HG03521 (cell line): ENCODE measurements around the gene PRRX1.

Experiments used
- ATAC-seq: cut with Tn5 transposase; IDR thresholded peaks from one replicate; pipeline ENCODE4 v1.9.1; 2021; ENCODE audit warnings: mild to moderate bottlenecking, moderate library complexity; ENCODE audit not compliant: unreplicated experiment

PRRX1 gene

DNA sequence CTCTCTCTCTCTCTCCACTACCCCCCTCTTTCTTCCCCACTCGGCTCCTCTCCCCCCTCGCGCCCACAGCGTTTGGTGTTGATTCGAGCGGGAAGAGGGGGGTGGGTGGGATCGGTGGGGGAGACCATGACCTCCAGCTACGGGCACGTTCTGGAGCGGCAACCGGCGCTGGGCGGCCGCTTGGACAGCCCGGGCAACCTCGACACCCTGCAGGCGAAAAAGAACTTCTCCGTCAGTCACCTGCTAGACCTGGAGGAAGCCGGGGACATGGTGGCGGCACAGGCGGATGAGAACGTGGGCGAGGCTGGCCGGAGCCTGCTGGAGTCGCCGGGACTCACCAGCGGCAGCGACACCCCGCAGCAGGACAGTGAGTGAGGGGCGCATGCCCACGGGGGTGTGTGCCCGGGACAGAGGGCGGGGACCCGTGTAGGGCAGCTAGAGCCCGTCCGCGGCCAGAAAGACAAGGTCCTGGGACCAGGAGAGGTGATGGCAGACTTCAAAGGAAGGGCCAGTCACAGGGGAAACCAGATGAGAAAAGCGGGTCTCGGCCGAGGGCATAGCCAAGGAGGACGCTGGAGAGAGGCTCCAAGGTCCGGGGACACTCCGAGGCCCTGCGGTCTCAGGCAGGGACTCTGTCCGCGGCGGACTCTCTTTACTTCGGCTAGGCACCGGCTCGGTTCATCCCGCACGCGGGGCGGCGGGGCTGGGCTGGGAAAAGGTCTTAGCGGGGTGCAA is at the start of gene PRRX1:
TSS of gene PRRX1 (plus strand) at position 39 of the 735 bp plus-strand sequence. CDS start at position 127, 88 bp downstream.
- no peak for ATAC-seq

- ATAC-seq, result no peak
Observed at GRCh38 chr1:170617591-170618330, 46.2 kb upstream of the PRRX1 start.

DNA sequence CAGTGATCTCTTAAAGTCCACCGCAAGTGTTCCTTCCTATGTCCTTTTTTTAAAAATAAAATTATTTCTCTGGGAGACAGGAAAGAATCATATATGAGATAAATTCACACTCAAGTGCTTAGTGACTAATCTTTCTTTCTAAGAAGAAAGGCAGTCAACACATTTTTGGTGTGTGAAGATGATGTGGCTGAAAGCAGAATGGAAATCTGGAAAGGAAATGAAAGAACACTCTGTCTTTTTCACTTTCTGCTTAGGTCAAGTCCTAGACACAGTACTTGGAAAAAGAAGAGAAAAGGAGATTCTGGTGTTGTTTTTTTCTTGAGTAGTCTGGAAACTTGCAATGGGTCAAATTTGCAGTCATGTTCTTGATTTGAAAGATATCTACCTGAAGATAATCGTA is 45.5 kb upstream of the PRRX1 start:
- no peak for ATAC-seq

DNA sequence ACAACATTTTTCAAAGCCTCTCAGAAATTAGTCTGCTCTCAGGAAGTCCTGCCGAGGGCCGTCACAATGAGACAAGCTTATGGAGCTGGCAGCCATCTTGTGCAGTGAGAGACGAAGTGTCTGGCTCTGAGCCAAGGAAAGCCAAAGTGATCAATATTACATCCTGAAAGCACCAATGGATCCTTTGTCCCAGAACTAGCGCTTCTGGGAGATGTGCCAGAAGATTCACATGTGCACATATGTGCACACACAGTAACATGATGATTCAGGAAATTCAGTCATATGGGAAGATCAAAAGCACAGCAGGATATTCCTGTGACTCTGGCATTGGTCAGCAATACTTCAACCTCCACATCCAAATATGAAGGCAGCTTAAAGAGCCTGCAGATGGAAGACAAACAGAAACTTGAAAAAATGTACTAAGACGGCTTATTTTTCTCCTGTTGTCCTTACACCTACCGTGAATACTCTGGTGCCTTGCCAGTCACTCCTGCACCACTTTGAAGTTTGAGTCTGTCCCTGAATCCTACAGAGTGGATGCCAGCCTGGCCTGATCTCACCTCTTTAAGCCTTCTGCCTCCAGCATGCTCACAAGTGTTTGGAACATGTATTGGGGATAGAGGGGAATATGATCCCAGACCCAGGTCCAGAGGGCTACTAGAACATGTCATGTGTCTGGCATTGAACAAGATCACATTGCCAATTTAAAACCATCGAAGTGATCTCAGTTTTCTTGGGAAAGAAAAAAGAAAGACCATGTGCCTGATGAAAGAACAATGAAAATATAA is 44.5 kb upstream of the PRRX1 start:
- no peak for ATAC-seq

GRCh38 chr1:170620164-170620563 is 43.8 kb upstream of the PRRX1 start:
- no peak for ATAC-seq

DNA sequence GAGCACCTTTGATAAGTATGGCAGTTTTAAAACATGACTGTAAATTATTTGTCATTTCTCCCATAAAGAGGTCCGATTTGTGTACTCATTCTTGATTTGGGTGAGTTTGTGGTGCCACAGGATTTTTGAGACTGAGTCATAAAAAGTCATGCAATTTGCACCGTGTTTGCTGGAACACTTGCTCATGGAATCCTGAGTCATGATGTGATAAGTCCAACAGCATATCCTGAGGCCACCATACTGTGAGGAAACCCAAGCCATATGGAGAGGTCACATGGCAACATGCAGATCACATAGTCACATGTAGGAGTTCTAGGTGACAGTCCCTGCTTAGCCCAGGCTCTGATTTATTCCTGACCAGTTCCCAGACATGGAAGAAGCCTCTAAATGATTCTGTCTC is 40.8 kb upstream of the PRRX1 start:
- ATAC-seq, result no peak

DNA sequence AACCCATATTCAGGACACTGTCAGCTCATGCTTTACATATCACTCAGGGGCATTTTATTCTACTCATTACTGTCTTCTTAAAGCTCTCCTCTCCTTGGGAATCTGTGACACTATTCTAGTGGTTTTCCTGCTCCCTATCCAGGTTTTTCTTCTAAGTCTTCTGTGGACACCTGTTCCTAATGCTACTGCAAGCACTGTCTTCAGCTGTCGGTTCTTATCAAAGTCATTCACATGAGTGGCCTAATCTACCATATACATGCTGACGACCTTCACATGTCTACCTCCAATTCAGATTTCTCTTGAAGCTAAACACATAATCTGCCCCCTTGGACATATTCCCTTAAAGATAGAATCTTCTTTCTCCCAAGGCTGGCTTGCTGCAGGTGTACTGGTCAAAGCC is 39.8 kb upstream of the PRRX1 start:
- no peak for ATAC-seq

DNA sequence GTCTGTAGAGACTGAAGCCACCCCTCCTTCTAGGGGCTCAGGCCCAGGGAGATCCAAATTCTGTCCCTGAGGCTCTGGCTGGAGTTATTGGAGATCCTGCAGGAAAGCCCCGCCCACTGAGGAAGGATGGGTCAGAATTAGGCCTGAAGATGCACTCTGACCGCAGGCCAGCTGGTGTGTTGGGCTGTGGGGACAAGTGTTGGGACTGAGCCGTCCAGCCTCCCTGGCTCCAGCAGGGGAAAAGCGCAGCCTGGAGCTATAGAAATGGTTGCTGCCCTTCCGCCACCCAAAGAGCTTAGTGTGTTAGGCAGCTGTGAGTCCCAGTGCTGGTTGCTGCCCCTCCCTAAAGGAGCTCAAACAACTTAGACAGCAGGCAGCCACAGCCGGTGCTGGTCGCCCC is 33.0 kb upstream of the PRRX1 start:
- ATAC-seq, result no peak

- no peak for ATAC-seq
Observed at GRCh38 chr1:170634293-170634692, 29.6 kb upstream of the PRRX1 start.

- ATAC-seq, result no peak
Observed at GRCh38 chr1:170634824-170635410, 29.0 kb upstream of the PRRX1 start.

DNA sequence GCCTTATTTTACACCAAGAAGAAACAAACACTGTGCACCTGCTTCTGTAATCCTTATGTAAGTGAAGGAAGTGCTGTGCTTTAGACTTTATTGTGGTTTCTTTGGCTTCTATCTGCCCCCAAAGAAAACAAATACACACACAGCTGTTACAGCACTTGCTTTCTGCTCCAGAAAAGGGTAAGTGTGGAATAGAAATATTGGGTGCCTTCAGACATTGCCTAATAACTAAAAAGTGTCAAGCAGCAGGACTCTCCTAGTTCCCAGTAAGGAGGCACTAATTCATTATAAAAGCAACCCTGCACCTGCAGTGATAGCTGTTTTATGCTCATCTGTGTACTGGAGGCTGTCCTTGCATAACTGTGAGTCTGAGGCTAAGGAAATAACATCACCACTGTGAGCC is 23.4 kb upstream of the PRRX1 start:
- ATAC-seq, result no peak

GRCh38 chr1:170657275-170657853 is 6.6 kb upstream of the PRRX1 start:
- no peak for ATAC-seq

DNA sequence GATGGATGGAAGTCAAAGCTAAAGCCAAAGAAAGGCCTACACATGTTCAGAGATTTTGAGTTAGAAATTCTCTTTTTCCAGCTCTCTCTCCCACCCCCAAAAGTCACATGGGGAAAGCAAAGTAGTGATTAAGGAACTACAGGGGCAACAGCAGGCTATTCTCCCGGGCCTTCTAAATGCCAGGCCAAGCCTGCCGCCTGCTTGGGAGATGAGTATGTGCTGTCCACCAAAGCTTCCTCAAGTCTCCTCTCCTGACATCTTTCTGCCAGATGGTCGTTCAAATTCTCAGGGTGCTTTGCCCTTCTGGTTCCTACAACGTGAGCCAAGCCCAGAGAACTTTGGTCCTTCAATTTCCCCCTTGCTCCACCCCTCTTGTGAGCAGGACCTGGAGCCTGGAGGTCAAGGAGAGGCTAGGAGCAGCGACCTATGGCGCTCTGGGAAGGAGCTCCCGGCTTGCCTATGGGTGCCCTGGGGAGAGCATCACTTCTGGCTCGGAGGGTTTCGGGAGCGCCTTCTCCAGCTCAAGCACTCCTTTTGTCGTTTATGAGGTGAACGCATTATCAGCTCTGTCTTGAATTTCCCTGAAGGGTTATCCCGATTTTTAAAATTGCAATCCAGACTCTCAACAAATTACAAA is 4.4 kb upstream of the PRRX1 start:
- no peak for ATAC-seq

DNA sequence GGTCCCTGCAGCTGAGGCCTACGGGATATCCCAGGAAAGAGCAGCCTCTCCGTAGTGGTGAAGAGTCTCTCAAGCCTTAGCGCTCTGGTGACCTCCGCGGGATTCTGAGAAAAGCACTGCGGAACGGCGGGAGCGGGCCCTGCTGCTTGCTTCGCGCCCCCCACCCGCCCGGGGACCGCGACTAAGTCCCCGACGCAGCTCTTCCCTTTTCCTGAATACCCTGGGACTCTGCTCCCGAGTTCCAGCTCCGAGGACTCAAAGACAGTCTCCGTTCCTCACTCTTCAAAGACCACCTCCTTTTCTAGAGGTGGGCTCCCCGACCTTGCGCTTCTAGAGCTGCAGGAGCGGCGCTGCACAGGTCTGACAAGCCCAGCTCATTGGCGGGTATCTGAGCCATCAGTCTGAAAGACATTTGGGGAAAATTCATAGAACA is 3.6 kb upstream of the PRRX1 start:
- no peak for ATAC-seq

DNA sequence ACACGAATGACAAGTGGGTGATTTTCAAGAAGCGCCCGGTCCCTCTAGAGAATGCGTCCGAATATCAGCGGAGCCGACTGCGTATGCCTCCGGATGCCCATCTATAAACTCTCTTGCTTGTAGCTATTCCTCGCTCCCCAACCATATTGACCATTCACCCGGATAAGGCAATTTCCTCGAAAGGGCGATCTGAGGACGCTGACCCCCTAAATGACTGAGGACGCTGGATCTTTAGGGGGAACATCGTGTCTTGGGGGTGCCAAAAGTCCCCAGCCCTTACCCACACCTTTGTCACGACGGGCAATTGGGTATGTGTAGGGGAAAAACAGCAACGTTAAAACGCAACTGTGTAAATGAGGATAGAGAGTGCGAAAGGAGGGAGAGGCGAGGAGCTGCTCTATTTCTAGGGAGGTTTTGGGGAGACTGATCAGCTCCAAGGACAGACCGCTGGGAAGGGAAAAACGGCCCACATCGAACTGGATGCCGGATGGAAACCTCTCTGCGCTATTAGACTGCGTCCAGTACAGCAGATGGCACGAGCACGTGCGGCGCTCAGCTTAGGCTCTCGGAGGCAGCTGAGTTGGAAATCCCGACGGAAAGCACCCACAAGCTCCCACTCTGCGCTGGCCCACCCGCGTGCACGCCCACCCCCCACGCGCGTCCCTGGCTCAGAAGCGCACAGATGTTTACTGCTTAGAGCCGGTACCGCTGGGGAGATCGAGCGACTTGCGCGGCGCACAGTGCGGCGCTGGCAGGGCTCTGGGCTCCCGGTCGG is 2.9 kb upstream of the PRRX1 start:
- ATAC-seq, result no peak

GRCh38 chr1:170661646-170662411 is 2.1 kb upstream of the PRRX1 start:
- no peak for ATAC-seq

- ATAC-seq, result no peak
Observed at GRCh38 chr1:170662561-170663403, 1.1 kb upstream of the PRRX1 start.
